ENCODE measurements around the gene ECEL1. TPM values are rescaled to one million over a fixed set of nuclear protein-coding genes. Genes with fewer than 3 reads are reported as not detected.

The ECEL1 gene
- total RNA-seq, 1 experiment from 2014 or later = not detected

DNA sequence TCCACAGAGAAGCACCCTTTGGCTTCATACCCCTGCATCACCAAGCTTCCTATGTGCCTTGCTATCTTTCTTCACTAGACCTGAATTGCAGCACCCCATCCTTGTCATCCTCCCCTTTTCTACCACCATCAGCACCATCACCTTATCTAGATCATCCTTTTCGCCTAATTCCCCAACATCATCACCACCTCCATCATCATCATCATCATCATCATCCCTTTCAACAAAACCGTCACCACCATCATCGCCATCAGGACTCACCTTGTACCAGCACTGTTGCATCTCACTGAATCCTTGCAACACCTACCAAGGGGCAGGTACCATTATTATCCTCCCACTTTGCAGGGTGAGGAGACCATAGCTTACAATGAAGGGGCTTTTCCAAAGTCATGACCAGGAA is 10.8 kb upstream of the ECEL1 start:
- H2AFZ ChIP-seq (ENCODE audit: low read length) = no peak overlapping the region
- no peak overlapping the region for H3K4me3 ChIP-seq (ENCODE audit: low read length)
- H4K20me1 ChIP-seq (ENCODE audit: insufficient read depth, low read depth, low read length) = no peaks in the 10 kb centered on the region
- no peaks in the 10 kb centered on the region for H3K9me3 ChIP-seq (ENCODE audit: low read length)
- H3K9me2 ChIP-seq (replicated peaks; ENCODE audit: insufficient read depth, low read length) = no peaks in the 10 kb centered on the region
- H3K4me1 ChIP-seq (ENCODE audit: low read length) = peaks cover 7% of the 10 kb centered on the region
- no peaks in the 10 kb centered on the region for H3K79me2 ChIP-seq (ENCODE audit: low read length)
- no peaks in the 10 kb centered on the region for H3K36me3 ChIP-seq (ENCODE audit: insufficient read depth, low read length)
- DNase-seq = no peak
- no peak overlapping the region for H3K27ac ChIP-seq (ENCODE audit: low read length)
- H3K9ac ChIP-seq (ENCODE audit: low read length) = no peak overlapping the region
- no peaks in the 10 kb centered on the region for H3K27me3 ChIP-seq (ENCODE audit: low read length)
- H3K4me2 ChIP-seq (ENCODE audit: low read depth, low read length, poor library complexity, severe bottlenecking) = no peak overlapping the region

DNA sequence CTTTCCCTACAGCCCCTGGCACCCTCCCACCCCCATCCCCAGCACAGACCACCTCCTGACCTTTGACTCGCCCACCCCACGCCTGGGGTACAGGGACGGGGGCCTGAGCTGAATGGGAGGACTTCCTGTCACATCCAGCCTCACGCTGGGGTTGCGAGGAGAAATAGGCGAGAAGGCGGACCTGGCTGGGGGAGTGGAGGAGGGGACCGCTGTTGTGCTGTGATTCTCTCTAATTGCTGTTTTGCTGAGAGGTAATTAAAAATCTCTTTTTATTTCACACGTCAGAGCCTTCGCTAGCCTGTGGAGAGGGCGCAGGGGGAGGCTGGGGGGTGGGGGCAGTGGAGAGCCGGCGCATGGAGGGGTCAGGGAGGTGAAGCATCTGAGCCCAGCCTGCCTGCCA is 9.7 kb upstream of the ECEL1 start:
- H3K27ac ChIP-seq (ENCODE audit: low read length) = no peak overlapping the region
- H3K79me2 ChIP-seq (ENCODE audit: low read length) = no peaks in the 10 kb centered on the region
- no peaks in the 10 kb centered on the region for H3K36me3 ChIP-seq (ENCODE audit: insufficient read depth, low read length)
- DNase-seq = no peak
- H3K4me3 ChIP-seq (ENCODE audit: low read length) = no peak overlapping the region
- H3K27me3 ChIP-seq (ENCODE audit: low read length) = no peaks in the 10 kb centered on the region
- no peak overlapping the region for H3K9ac ChIP-seq (ENCODE audit: low read length)
- H3K9me3 ChIP-seq (ENCODE audit: low read length) = no peaks in the 10 kb centered on the region
- no peaks in the 10 kb centered on the region for H3K9me2 ChIP-seq (replicated peaks; ENCODE audit: insufficient read depth, low read length)
- no peak overlapping the region for H2AFZ ChIP-seq (ENCODE audit: low read length)
- H4K20me1 ChIP-seq (ENCODE audit: insufficient read depth, low read depth, low read length) = no peaks in the 10 kb centered on the region
- H3K4me1 ChIP-seq (ENCODE audit: low read length) = peaks cover 7% of the 10 kb centered on the region
- H3K4me2 ChIP-seq (ENCODE audit: low read depth, low read length, poor library complexity, severe bottlenecking) = no peak overlapping the region

DNA sequence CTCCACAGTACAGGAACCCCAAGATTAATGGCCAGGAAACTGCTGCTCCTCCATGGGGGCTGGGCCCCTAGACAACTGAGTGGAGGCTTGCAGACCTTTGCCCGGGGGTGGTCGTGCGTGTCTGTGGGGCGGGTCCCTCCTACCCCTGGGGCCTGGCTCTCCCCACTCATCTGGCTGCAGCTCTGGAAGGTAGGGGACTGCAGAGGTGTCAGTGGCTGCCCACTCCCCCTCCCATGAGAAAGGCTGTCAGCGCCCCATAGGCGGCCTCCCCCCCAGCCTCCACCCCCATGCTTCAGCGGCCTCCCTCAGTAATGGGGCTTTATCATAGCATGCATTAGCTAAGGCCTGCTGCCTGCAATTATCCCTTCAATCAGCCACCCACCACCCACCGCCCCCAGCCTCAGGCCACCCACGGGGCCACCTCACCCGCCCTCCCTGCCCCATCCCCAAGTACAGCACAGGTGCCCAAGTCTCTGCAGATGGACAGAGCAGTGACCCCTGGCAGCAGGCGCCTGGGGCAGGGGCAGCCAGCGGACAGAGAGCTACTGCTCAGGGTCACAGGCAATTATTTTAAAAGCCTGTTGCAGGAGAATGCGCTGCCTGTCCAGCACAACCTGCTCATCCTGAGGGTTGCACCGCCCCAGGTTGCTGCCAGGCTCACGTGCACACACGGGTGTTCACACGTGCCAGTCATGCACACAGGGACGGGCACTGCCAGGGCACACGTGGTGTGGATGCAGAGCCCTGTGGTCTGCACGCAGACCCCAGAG is 9.1 kb upstream of the ECEL1 start:
- H4K20me1 ChIP-seq (ENCODE audit: insufficient read depth, low read depth, low read length) = no peaks in the 10 kb centered on the region
- H3K4me3 ChIP-seq (ENCODE audit: low read length) = no peak overlapping the region
- no peak for DNase-seq
- H3K9ac ChIP-seq (ENCODE audit: low read length) = no peak overlapping the region
- H3K9me2 ChIP-seq (replicated peaks; ENCODE audit: insufficient read depth, low read length) = no peaks in the 10 kb centered on the region
- no peaks in the 10 kb centered on the region for H3K36me3 ChIP-seq (ENCODE audit: insufficient read depth, low read length)
- no peaks in the 10 kb centered on the region for H3K9me3 ChIP-seq (ENCODE audit: low read length)
- H3K4me2 ChIP-seq (ENCODE audit: low read depth, low read length, poor library complexity, severe bottlenecking) = no peak overlapping the region
- peaks cover 7% of the 10 kb centered on the region for H3K4me1 ChIP-seq (ENCODE audit: low read length)
- H3K79me2 ChIP-seq (ENCODE audit: low read length) = no peaks in the 10 kb centered on the region
- H3K27ac ChIP-seq (ENCODE audit: low read length) = no peak overlapping the region
- no peaks in the 10 kb centered on the region for H3K27me3 ChIP-seq (ENCODE audit: low read length)
- no peak overlapping the region for H2AFZ ChIP-seq (ENCODE audit: low read length)

DNA sequence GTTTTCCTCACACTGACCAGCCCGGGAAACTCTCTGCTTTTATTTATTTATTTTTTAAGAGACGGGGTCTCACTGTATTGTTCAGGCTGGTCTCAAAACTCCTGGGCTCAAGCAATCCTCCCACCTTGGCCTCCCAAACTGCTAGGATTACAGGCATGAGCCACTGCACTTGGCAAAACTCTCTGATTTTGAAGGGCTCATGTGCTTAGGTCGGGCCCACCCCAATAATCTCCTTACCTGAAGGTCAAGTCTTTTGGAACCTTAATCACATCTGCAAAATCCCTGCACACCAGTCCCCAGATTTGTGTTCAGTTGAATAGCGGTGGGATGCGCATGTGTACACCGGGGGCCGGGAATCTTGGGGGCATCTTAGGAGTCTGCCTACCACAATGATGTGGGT is 7.7 kb upstream of the ECEL1 start:
- no peaks in the 10 kb centered on the region for H3K79me2 ChIP-seq (ENCODE audit: low read length)
- H3K27me3 ChIP-seq (ENCODE audit: low read length) = no peaks in the 10 kb centered on the region
- no peak overlapping the region for H3K4me3 ChIP-seq (ENCODE audit: low read length)
- no peak for DNase-seq
- no peak overlapping the region for H2AFZ ChIP-seq (ENCODE audit: low read length)
- no peaks in the 10 kb centered on the region for H4K20me1 ChIP-seq (ENCODE audit: insufficient read depth, low read depth, low read length)
- no peak overlapping the region for H3K27ac ChIP-seq (ENCODE audit: low read length)
- H3K9me2 ChIP-seq (replicated peaks; ENCODE audit: insufficient read depth, low read length) = no peaks in the 10 kb centered on the region
- no peaks in the 10 kb centered on the region for H3K36me3 ChIP-seq (ENCODE audit: insufficient read depth, low read length)
- no peaks in the 10 kb centered on the region for H3K9me3 ChIP-seq (ENCODE audit: low read length)
- no peak overlapping the region for H3K9ac ChIP-seq (ENCODE audit: low read length)
- H3K4me2 ChIP-seq (ENCODE audit: low read depth, low read length, poor library complexity, severe bottlenecking) = no peak overlapping the region
- H3K4me1 ChIP-seq (ENCODE audit: low read length) = peaks cover 4% of the 10 kb centered on the region; the same call in 1 of the 2 replicates

DNA sequence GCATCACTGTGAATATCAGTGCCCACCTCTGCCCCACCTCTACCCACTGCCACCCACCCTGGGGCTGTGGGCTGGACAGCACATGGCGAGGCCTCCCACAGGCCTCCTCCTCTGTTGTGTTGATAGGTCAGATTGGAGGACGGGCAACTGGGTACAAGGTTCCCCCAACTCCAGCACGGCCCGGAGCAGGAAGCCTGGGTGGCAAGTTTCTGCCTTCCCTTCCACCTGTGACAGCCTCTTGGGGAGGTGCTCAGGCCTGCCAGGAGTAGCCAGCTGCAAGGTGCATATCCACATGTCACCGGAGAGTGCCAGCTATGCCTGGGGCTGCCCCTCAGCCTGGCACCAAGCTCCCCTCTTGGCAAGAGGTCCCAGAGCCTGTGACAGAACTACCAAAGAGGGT is 6.9 kb upstream of the ECEL1 start:
- no peak overlapping the region for H3K9ac ChIP-seq (ENCODE audit: low read length)
- H3K27ac ChIP-seq (ENCODE audit: low read length) = no peak overlapping the region
- no peak overlapping the region for H3K4me2 ChIP-seq (ENCODE audit: low read depth, low read length, poor library complexity, severe bottlenecking)
- DNase-seq = no peak
- no peaks in the 10 kb centered on the region for H4K20me1 ChIP-seq (ENCODE audit: insufficient read depth, low read depth, low read length)
- H2AFZ ChIP-seq (ENCODE audit: low read length) = no peak overlapping the region
- H3K79me2 ChIP-seq (ENCODE audit: low read length) = no peaks in the 10 kb centered on the region
- H3K27me3 ChIP-seq (ENCODE audit: low read length) = no peaks in the 10 kb centered on the region
- peaks cover 4% of the 10 kb centered on the region; the same call in 1 of the 2 replicates for H3K4me1 ChIP-seq (ENCODE audit: low read length)
- no peaks in the 10 kb centered on the region for H3K9me3 ChIP-seq (ENCODE audit: low read length)
- no peak overlapping the region for H3K4me3 ChIP-seq (ENCODE audit: low read length)
- no peaks in the 10 kb centered on the region for H3K36me3 ChIP-seq (ENCODE audit: insufficient read depth, low read length)
- no peaks in the 10 kb centered on the region for H3K9me2 ChIP-seq (replicated peaks; ENCODE audit: insufficient read depth, low read length)

DNA sequence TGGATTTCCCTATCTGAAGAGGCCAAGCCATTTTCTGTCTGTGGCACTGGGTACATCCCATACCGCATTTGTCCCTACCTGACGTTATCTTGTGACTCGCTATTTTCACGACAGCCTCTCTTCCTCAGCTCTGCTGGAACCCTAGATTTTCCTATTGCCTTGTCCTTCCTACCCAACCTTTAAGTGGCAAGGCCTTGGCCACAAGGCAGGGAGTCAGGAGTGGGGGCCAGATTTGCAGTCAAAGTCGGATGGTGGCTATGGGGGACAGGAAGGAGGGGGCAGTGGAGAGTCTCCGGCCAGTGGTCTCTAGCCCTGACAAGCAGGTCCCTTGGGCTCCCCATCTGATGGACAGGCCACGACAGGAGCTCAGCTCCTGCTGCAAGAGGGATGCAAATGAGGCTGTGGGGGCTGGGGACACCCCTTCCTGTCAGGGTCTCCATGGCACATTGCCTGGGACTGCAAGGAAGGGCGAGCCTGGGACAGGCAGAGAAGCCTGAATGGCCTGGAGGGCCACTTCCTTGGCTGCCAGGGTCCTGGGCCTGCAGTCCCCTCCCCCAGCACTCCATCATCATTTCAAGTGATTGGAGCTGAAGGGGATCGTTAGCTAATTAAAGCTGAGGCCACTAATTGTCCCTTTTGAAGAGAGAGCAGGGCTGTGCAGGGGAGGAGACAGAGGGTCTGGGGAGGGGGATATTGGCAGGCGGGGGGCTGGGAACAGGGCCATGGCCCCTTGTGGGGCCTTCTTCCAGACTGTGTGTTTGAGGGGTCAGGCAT is 6.3 kb upstream of the ECEL1 start:
- no peaks in the 10 kb centered on the region for H3K9me2 ChIP-seq (replicated peaks; ENCODE audit: insufficient read depth, low read length)
- no peaks in the 10 kb centered on the region for H3K27me3 ChIP-seq (ENCODE audit: low read length)
- H2AFZ ChIP-seq (ENCODE audit: low read length) = no peak overlapping the region
- no peaks in the 10 kb centered on the region for H3K36me3 ChIP-seq (ENCODE audit: insufficient read depth, low read length)
- H3K4me2 ChIP-seq (ENCODE audit: low read depth, low read length, poor library complexity, severe bottlenecking) = no peak overlapping the region
- no peaks in the 10 kb centered on the region for H3K9me3 ChIP-seq (ENCODE audit: low read length)
- H3K4me3 ChIP-seq (ENCODE audit: low read length) = no peak overlapping the region
- H3K79me2 ChIP-seq (ENCODE audit: low read length) = no peaks in the 10 kb centered on the region
- peaks cover 4% of the 10 kb centered on the region; the same call in 1 of the 2 replicates for H3K4me1 ChIP-seq (ENCODE audit: low read length)
- H3K27ac ChIP-seq (ENCODE audit: low read length) = no peak overlapping the region
- DNase-seq = no peak
- no peaks in the 10 kb centered on the region for H4K20me1 ChIP-seq (ENCODE audit: insufficient read depth, low read depth, low read length)
- no peak overlapping the region for H3K9ac ChIP-seq (ENCODE audit: low read length)

DNA sequence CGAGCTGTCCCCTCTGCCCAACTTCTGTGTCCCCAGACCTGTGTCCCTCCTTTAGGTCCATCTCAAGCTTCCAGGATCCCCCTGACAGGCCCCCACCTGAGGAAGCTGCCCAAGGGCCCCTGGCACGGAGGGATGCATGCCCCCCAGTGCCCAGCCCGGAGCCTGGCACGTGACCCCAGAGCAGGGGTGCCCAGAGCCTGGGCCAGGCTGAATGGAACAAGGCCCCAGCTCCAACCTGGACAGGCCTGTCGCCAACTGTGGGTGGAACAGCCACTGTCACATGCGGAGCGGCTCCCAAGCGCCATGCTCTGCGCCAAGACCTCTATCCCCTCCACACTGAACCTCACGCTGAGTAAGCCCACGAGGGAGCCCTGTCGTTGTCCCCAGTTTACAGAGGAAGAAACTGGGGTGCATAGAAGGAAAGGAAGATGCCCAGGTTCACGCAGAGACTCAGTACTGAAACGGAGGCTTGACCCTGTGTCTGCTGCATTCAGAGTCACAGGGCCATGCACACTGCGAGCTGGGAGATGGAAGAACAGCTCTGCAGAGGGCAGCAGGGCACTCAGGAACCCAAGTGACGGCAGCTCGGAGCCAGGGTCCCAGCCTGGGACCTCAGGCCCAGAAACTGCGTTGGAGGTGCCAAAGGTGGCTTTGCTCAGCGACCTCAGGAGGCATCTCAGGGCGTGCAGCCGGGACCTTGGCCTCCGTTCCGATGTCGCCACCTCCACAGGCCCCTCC is 5.5 kb upstream of the ECEL1 start:
- Histone ChIP-seq H3K4me3 (ENCODE audit: low read length) (no peak overlapping the region), H4K20me1 (ENCODE audit: insufficient read depth, low read depth, low read length) (no peaks in the 10 kb centered on the region), H2AFZ (ENCODE audit: low read length) (no peak overlapping the region), H3K79me2 (ENCODE audit: low read length) (no peaks in the 10 kb centered on the region), H3K4me2 (ENCODE audit: low read depth, low read length, poor library complexity, severe bottlenecking) (no peak overlapping the region), H3K27ac (ENCODE audit: low read length) (no peak overlapping the region), H3K4me1 (ENCODE audit: low read length) (peaks cover 4% of the 10 kb centered on the region; the same call in 1 of the 2 replicates), H3K9ac (ENCODE audit: low read length) (no peak overlapping the region), H3K27me3 (ENCODE audit: low read length) (no peaks in the 10 kb centered on the region), H3K9me3 (ENCODE audit: low read length) (no peaks in the 10 kb centered on the region), H3K36me3 (ENCODE audit: insufficient read depth, low read length) (no peaks in the 10 kb centered on the region), H3K9me2 (replicated peaks; ENCODE audit: insufficient read depth, low read length) (no peaks in the 10 kb centered on the region)
- no peak for DNase-seq

DNA sequence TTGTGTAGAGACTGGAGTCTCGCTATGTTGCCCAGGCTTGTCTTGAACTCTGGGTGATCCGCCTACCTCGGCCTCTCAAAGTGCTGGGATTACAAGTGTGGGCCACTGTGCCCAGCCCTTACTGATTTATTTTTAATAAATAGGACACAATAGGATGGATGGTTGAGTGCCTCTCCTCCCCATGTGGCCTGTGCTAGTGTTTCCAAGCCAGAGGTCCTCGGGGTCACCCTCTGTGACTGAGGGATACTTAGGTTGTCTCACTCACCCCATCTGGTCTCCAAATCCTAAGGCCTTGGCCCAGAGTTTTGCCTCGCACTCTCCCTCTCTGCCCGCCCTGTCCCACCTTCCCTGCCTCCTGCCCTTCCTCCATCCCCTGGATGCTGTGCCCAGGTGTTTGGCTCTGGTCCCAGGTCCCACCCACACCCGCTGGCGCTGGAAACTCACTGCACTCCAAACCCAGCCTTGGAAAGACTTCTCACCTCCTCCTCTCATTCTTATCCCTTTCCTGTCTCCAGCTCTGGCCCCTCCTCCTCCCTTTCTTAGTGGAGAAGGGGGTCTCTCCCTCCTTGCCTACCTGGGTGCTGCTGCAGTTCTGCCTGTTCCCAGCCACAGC is 4.7 kb upstream of the ECEL1 start:
- H3K4me3 ChIP-seq (ENCODE audit: low read length) = no peak overlapping the region
- peaks cover 4% of the 10 kb centered on the region; the same call in 1 of the 2 replicates for H3K4me1 ChIP-seq (ENCODE audit: low read length)
- H3K9me3 ChIP-seq (ENCODE audit: low read length) = no peaks in the 10 kb centered on the region
- no peak overlapping the region for H3K27ac ChIP-seq (ENCODE audit: low read length)
- H2AFZ ChIP-seq (ENCODE audit: low read length) = no peak overlapping the region
- no peaks in the 10 kb centered on the region for H3K27me3 ChIP-seq (ENCODE audit: low read length)
- no peaks in the 10 kb centered on the region for H3K79me2 ChIP-seq (ENCODE audit: low read length)
- H4K20me1 ChIP-seq (ENCODE audit: insufficient read depth, low read depth, low read length) = no peaks in the 10 kb centered on the region
- H3K36me3 ChIP-seq (ENCODE audit: insufficient read depth, low read length) = no peaks in the 10 kb centered on the region
- no peak for DNase-seq
- no peak overlapping the region for H3K9ac ChIP-seq (ENCODE audit: low read length)
- no peaks in the 10 kb centered on the region for H3K9me2 ChIP-seq (replicated peaks; ENCODE audit: insufficient read depth, low read length)
- no peak overlapping the region for H3K4me2 ChIP-seq (ENCODE audit: low read depth, low read length, poor library complexity, severe bottlenecking)

Data from Karpas-422 (cell line).